GM21515 (cell line): ENCODE data around the gene NUP85.
"Not testable (repeated sequence)": the region's sequence is repeated elsewhere in the genome, so short reads cannot be mapped to it uniquely, and the experiment has no call there.

Source experiments
- ATAC-seq: cut with Tn5 transposase; IDR thresholded peaks from one replicate; pipeline ENCODE4 v1.9.1; 2021; ENCODE audit not compliant: unreplicated experiment

The NUP85 gene

DNA sequence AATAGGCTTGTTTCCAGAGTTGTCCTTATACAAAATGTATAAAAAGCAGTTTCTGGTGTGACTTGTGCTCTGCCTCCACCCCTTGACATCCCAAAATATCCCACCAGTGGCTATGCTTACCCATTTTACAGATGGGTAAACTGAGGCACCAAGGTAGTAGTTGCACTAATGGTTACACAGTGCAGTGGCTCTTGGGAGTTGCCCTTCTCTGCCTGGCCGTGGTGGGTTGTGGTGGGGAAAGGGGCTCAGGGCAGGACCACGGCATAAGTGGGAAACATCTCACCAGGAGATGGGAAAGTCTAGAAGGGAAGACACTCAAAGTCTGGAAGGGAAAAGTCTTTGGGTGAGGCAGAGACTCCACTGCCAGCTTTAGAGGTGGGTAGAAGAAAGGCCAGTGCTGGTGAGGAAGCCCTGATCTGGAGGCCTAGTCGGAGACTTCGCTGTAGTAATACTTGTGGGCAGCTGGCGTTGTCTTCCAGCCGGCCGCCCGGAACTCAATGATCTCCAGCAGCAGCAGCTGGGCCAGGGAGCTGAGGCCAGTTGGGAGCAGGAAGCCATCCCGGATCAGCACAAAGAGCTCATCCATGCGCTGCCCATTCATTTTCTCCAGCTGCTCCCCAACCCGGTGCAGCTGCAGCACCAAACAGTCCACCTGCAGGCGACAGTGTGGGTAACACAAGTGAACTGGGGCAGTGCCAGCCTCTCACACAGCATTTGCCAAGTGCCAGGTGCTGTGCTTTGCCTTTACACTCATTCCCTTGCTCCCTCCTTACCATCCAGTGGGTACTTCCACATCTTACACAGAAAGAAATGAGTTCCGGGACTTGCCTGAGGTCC is 61.1 kb downstream of the NUP85 start:
- no peak for ATAC-seq

DNA sequence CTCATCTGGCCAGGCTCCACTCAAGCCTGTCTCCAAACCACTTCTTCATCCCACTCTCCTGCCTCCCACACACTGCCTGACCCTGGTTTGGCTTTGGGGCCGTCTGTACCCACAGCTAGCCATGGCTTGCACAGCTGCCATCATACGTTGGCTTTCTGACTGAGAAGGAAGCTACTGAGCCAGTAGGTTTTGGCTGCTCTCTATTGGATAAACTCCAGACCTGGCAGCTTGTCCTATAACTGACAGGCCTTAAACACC is 61.6 kb downstream of the NUP85 start:
- ATAC-seq, result no peak

DNA sequence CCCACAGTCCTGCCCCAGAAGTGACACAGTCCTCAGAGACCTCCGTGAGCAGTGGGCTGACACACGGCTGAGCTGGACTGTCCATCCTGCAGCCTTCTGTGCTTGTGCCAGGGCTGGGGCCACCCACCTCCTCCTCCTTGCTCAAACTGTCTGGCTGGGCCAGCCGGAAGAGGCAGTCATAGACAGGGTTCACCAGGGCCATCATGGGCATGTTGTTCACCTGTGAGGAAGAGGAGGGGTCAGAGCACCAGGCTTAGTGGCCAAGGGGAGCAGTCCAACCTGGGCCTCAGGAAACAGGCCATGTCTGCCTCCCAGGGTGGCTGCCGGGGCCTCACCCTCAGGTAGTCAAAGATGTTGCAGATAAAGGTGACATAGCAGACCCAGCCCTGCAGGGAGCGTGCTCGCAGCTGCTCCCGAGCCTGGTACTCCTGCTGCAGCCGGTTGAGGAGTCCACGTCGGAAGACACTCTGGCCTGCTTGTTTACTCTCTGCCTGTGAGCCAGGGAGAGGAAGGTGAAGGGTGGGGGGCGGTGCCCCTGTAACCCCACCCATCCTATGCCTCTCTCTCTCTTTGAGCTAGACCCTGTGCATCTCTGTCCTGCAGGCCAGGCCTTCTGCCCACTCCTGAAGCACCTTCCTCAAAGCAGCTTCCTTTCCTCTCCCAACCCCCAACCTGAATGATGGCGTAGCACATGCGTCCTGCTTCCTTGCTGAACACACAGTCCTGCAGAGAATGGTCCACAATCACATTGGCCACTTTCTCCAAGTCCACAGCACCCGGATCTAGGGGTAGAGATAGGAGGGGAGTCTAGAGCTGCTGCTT is 62.1 kb downstream of the NUP85 start:
- no peak for ATAC-seq

DNA sequence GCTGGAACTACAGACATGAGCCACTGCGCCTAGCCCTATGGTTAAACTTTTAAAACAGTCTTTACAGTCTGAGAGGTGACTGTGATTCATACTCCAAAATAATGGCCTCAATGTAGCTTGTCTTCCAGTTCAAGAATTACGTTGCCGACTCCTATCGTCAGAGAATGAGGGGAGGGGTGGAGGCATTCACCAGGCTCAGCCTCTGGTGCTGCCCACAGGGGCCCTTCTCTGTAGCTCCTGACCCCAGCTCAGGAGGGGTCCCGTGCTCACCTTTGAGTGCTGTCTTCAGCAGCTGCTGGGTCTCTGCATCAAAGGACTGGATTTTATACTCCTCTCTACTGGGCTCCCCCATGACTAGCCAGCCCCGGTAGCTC is 64.4 kb downstream of the NUP85 start:
- ATAC-seq, result no peak

DNA sequence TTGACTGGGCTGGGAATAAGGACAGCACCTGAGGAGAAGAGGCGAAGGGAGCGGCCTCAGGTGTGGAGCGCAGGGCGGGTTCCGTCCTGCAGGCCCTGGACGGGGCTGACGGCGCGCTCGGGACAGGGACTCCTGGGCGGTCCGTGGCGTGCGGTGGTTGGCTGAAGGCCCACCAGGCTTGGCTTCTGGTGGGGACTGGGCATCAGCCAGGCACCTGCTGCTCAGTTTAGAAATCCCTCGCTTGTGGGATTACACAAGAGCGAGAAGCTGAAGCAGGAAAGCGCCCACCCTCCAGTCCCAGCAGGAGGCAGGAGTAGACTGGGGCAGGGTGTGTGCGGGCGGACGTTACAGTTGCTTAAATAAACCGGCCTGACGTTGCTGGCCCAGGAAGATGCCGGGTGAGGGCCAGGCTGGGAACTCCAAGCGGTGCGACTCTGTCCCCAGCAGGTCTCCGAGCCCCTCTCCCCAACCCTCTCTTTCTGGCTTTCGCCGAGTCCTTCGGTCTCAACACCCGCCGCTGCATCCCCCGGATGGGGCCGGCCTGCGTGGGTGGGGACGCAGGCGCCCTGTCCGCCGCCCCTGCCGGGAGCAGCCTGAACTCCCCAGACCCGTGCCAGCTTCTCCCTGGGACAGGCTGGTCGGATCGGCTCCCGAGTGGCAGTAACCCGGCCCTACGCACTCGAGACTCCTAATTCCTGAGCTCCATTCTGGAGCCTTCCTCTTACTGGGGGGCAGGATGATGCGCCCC is 64.9 kb downstream of the NUP85 start:
- ATAC-seq, result peak; percentile 45

DNA sequence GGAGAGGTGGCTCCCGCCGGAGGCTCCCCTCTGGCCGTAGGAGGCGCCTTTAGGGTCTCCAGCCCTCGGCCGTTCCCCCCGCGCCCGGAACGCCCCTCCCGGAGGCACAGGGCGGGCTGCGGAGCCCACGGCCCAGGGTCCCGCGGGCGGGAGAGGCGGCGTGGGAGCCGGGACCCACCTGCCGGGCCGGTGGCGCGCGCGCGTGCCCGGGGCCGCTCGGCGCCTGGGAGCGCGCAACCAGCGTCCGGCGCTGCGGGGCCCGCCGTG is 65.4 kb downstream of the NUP85 start, which contains the start of gene MIF4GD:
Gene MIF4GD (minus strand): TSS at position 266 of the 267 bp plus-strand sequence. CDS start 1,036 bp downstream, outside the sequence.
- ATAC-seq, result peak; percentile 10

DNA sequence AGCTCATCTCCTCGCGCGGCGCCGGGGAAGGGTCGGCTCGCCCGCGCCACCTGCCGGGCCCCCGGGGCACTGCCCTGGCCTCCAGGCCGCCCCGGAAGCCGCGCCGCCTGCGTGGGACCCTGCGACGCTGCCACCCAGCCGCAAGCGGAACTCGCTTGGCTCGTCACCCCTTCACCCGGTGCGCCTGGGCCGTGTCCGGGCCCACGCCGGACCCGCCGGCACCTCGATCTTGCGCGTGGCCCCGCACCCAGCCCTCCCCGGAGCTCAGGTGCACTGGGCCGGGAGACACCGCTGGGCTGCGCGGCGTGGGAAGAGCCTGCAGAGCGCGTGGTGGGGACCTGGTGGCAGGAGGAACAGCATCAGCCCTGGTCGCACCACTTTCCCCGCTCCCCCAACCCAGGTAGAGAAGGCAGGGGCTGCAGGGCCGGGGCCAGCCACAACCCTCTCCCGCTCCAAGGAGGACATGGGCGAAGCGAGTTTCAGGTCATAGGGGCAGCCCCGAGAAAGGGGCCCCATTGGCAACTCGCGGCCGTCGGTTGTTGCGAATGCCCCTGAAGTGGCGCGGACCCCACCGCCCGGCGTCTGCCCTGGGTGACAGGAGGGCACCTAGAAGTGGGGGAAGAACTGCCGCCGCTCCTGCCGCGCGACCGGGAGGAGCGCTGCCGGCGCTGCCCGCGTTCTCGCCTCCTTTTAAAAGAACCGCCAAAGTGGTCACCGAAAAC is 65.9 kb downstream of the NUP85 start:
- ATAC-seq, result peak; percentile 57

DNA sequence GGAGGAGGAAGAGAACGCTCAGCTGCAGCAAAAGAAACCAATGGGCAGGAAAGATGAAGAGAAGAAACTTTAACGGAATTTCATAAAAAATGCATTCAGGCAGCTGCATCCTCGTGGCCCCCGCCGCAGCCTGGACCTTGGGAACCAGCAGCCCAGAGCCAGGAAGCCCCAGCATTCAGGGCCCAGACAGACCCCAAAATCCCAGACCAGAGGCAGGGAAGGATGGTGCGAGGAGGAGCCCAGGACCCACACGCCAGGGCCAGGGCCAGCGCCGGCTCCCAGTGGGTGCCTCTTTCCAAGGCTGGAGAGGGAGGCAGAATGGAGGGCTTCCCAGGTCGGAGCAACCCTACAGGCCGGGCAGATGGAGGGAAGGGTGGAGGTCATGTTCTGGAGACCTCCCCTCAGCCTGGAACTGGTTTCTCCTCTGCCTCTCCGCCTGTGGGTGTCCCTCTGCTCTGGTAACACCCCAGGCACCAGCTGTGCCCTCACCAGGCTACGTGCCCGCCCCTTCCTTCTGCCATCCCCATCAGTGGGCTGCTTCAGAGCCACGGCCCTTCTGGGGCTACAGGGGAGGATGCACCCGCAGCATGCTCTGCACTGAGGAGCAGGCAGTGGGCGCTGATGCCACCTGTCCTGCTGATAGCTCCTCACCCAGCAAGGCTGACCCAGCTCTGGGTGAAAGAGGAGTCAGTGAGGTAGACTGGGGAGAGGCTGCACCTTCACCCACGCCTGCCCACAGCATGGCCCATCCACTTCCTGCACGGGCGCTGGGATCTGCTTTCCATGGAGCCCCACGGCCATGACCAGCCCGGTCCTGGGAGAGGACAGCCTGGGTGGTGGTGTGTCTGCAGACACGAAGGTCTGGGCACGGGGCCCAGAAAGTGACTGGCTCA is 66.7 kb downstream of the NUP85 start:
- no peak for ATAC-seq

DNA sequence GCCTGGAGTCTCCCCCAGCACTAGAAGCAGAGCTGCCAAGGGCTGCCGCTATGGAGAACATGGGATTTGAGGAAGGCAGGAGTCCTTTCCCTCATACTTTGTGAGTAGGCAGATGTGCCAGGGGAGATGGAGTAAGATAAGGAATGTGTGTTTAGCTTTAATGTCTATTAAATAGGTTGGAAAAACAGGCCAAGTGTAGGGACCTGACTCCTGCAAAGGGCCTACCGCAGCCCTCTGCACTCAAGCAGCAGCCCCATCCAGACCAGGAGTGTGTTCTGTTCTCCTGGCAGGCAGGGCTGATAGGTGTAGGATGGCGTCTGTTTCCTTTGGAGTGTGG is 67.3 kb downstream of the NUP85 start:
- no peak for ATAC-seq

DNA sequence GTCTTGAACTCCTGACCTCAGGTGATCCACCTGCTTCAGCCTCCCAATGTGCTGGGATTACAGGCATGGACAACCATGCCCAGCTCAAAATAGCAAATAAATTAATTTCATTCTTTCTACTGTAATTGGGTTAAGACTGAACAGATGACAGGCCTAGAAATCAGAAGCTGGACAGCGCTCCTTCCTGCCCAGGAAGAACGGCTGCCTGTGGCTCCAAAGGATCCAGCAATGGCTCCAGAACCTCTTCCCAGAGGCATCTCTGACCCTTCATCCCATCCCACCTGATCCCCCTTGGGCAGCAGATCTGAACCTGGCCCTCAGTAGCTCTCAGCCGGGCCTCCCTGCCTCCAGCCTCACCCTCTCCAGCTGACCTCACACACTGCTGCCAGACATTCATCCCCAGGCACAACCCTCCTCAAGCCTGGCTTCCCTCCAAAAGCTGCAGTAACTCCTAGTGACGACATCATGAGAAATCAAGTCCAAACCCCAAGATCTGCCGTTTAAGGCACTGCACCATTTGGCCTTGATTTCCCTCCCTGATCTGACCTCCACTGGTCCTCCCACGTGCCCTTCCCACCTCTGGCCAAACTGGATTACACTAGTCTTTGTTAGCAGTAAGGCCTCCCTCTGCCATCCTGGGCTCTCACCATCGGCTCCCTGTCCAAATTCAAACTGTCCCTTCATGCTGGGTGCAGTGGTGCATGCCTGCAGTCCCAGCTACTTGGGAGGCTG is 68.7 kb downstream of the NUP85 start:
- no peak for ATAC-seq

DNA sequence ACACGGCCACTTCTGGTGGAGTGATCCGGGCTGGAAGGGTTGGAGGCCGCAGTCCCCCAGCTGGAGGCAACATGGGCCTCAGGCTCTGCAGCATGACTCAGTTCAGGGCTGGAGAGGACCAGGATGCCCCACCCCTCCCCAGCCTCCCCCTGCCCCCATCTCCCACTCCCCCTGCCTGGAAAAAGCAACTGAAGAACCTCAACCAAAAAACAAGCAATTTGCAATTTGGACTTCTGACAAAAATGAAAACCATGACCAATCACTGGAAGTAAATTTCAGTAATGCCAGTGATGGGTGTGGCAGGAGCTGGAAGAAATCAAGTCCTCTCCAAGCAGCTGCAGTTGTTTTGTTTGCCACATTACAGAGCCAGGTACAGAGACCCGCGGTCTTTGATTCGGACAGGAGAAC is 72.2 kb downstream of the NUP85 start:
- no peak for ATAC-seq

DNA sequence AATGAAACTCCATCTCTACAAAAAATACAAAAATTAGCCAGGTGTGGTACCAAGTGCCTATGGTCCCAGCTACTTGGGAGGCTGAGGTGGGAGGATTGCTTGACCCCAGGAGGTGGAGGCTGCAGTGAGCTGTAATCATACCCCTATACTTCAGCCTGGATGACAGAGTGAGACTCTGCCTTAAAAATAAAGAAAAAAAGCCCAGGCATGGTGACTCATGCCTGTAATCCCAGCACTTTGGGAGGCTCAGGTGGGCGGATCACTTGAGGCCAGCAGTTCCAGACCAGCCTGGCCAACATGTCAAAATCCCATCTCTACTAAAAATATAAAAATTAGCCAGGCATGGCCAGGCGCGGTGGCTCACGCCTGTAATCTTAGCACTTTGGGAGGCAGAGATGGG is 74.7 kb downstream of the NUP85 start:
- not testable (repeated sequence) for ATAC-seq

DNA sequence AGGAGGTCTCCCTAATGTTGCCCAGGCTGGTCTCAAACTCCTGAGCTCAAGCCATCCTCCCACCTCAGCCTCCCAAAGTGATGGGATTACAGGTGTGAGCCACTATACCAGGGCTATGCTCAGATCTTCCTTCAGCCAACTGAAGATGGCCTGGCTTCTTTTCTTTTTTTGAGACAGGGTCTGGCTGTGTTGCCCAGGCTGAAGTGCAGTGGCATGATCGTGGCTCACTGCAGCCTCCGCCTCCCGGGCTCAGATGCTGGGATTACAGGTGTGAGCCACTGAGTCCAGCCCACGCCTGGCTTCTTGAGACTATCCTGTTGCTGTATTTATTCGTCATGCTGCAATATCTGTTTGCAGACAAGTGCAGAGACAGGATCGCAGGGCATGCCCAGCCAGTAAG is 79.6 kb downstream of the NUP85 start:
- no peak for ATAC-seq
